WTC11 (cell line): ENCODE measurements around the gene CYB561D1. TPM values are rescaled to one million over a fixed set of nuclear protein-coding genes. Genes with fewer than 3 reads are reported as not detected.
A peak's percentile ranks its signal among the peaks of the same experiment; 100 is the strongest.

Source experiments
- ATAC-seq: fragments of 200-7000 bp; cut with Tn5 transposase; 2 replicates; pipeline ENCODE4 v1.10.0; 2021; ENCODE audit warnings: mild to moderate bottlenecking, moderate library complexity
- CTCF ChIA-PET: fragments of 300-600 bp; sonication (Branson Sonifier 250); formaldehyde crosslinking; loops from one replicate; lab custom pipeline; 2021; ENCODE audit warnings: antibody characterized with exemption; lab: Charles Lee
- POLR2A ChIA-PET: fragments of 350-600 bp; sonication (Branson Sonifier 250); formaldehyde crosslinking; loops from one replicate; lab custom pipeline; 2021; ENCODE audit warnings: antibody characterized with exemption; lab: Charles Lee
- DNase-seq: peaks from one replicate; pipeline ENCODE4 v3.0.0; 2021; ENCODE audit warnings: low spot score
- H3K27ac Mint-ChIP-seq: 2 replicates; pipeline ENCODE4 v1.8.0; 2021; ENCODE audit warnings: mixed read lengths
- H3K27me3 Mint-ChIP-seq: 2 replicates; pipeline ENCODE4 v1.8.0; 2021; ENCODE audit warnings: low read depth, mild to moderate bottlenecking, moderate library complexity, mixed read lengths
- H3K36me3 Mint-ChIP-seq: 2 replicates; pipeline ENCODE4 v1.8.0; 2021; ENCODE audit warnings: mixed read lengths
- H3K4me1 Mint-ChIP-seq: 2 replicates; pipeline ENCODE4 v1.8.0; 2022; ENCODE audit warnings: mixed read lengths
- H3K4me3 Mint-ChIP-seq: 2 replicates; pipeline ENCODE4 v1.8.0; 2021; ENCODE audit warnings: mild to moderate bottlenecking, moderate library complexity, mixed read lengths
- H3K9me3 Mint-ChIP-seq: 2 replicates; pipeline ENCODE4 v1.8.0; 2021; ENCODE audit warnings: mixed read lengths
- CREM ChIP-seq: sonication (generic); formaldehyde crosslinking; IDR thresholded peaks from 2 replicates; pipeline ENCODE4 v1.8.1; 2022; ENCODE audit warnings: mild to moderate bottlenecking, missing genetic modification reagents, moderate library complexity
- CTCF ChIP-seq: fragments of 200-600 bp; IDR thresholded peaks from 2 replicates; pipeline ENCODE4 v1.8.0; 2022; ENCODE audit warnings: antibody characterized with exemption
- EMX1 ChIP-seq: fragments of 250-450 bp; sonication (Bioruptor Pico); IDR thresholded peaks from 2 replicates; pipeline ENCODE4 v1.8.0; 2021; ENCODE audit warnings: mild to moderate bottlenecking
- GABPB1 ChIP-seq: sonication (generic); formaldehyde crosslinking; IDR thresholded peaks from 2 replicates; pipeline ENCODE4 v1.8.1; 2023; ENCODE audit warnings: mild to moderate bottlenecking, missing genetic modification reagents
- JAZF1 ChIP-seq: fragments of 250-450 bp; sonication (Bioruptor Pico); IDR thresholded peaks from 2 replicates; pipeline ENCODE4 v1.9.0; 2021; ENCODE audit warnings: moderate library complexity, mild to moderate bottlenecking, inconsistent platforms
- JUN ChIP-seq: sonication (generic); formaldehyde crosslinking; IDR thresholded peaks from 2 replicates; pipeline ENCODE4 v1.8.0; 2023; ENCODE audit warnings: mild to moderate bottlenecking, missing genetic modification reagents
- KAT7 ChIP-seq: sonication (generic); formaldehyde crosslinking; IDR thresholded peaks from 2 replicates; pipeline ENCODE4 v1.8.1; 2023; ENCODE audit warnings: missing genetic modification reagents, mild to moderate bottlenecking, borderline replicate concordance
- MYBL2 ChIP-seq: sonication (generic); formaldehyde crosslinking; IDR thresholded peaks from 2 replicates; pipeline ENCODE4 v1.8.1; 2023; ENCODE audit warnings: mild to moderate bottlenecking, moderate library complexity, missing genetic modification reagents
- NFYB ChIP-seq: sonication (generic); formaldehyde crosslinking; conservative IDR thresholded peaks from 2 replicates; pipeline ENCODE4 v1.8.0; 2022; ENCODE audit warnings: low read depth, missing genetic modification reagents
- NR2C2 ChIP-seq: sonication (generic); formaldehyde crosslinking; IDR thresholded peaks from 2 replicates; pipeline ENCODE4 v1.8.0; 2022; ENCODE audit warnings: mild to moderate bottlenecking, missing genetic modification reagents
- RORB ChIP-seq: fragments of 250-450 bp; sonication (Bioruptor Pico); IDR thresholded peaks from 2 replicates; pipeline ENCODE4 v1.9.0; 2021; ENCODE audit warnings: mild to moderate bottlenecking
- SMAD4 ChIP-seq: sonication (generic); formaldehyde crosslinking; IDR thresholded peaks from 2 replicates; pipeline ENCODE4 v1.8.0; 2022; ENCODE audit warnings: mild to moderate bottlenecking, missing genetic modification reagents
- STAT6 ChIP-seq: sonication (generic); formaldehyde crosslinking; conservative IDR thresholded peaks from 2 replicates; pipeline ENCODE4 v1.8.1; 2023; ENCODE audit warnings: mild to moderate bottlenecking, low read depth, missing genetic modification reagents, moderate library complexity
- USF2 ChIP-seq: sonication (generic); formaldehyde crosslinking; IDR thresholded peaks from 2 replicates; pipeline ENCODE4 v1.8.1; 2023; ENCODE audit warnings: mild to moderate bottlenecking, missing genetic modification reagents, moderate library complexity
- ZBTB43 ChIP-seq: sonication (generic); formaldehyde crosslinking; IDR thresholded peaks from 2 replicates; pipeline ENCODE4 v1.8.1; 2023; ENCODE audit warnings: mild to moderate bottlenecking, missing genetic modification reagents
- ZNF121 ChIP-seq: sonication (generic); formaldehyde crosslinking; IDR thresholded peaks from 2 replicates; pipeline ENCODE4 v1.8.0; 2023; ENCODE audit warnings: missing genetic modification reagents
- ZNF423 ChIP-seq: fragments of 250-450 bp; sonication (Bioruptor Pico); IDR thresholded peaks from 2 replicates; pipeline ENCODE4 v2.1.2; 2022; ENCODE audit warnings: mild to moderate bottlenecking, moderate library complexity
- total RNA-seq: library from RNA; stranded (reverse); gene quantifications from 3 replicates; pipeline ENCODE4 v1.2.3, GENCODE V29; 2021
- TF ChIP-seq, protein P1 (sequence below): sonication (generic); formaldehyde crosslinking; IDR thresholded peaks from 2 replicates; pipeline ENCODE4 v1.8.0; 2022; ENCODE audit warnings: mild to moderate bottlenecking, missing genetic modification reagents
- TF ChIP-seq, protein P2 (sequence below): sonication (generic); formaldehyde crosslinking; IDR thresholded peaks from 2 replicates; pipeline ENCODE4 v1.8.1; 2023; ENCODE audit warnings: mild to moderate bottlenecking, missing genetic modification reagents
- TF ChIP-seq, protein P3 (sequence below): sonication (generic); formaldehyde crosslinking; IDR thresholded peaks from 2 replicates; pipeline ENCODE4 v1.8.0; 2023; ENCODE audit warnings: missing genetic modification reagents, mild to moderate bottlenecking, borderline replicate concordance

The CYB561D1 gene
- total RNA-seq, 1 experiment from 2014 or later: 6.7 TPM

DNA sequence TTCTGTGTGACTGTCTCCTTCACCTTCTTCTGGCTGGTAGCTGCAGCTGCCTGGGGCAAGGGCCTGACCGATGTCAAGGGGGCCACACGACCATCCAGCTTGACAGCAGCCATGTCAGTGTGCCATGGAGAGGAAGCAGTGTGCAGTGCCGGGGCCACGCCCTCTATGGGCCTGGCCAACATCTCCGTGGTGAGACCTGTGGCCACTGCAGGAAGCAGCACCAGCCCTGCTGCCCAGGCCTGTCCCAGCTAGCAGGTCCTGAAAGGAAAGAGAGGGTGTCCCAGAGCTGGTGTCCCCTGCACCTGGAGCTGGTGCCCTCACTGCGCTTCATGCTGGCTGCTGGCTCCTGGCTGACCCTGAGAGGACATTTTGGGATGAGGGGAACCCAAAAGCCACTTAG is 16.1 kb upstream of the CYB561D1 start:
- DNase-seq (no peak), ATAC-seq (peak; percentile 24; the same call in 1 of the 2 replicates)
- H3K9me3 Mint-ChIP-seq: no peaks in the 10 kb centered on the region
- H3K27ac Mint-ChIP-seq: no peak overlapping the region
- ChIA-PET CTCF (interaction anchor here (1.1 to 2.8 kb wide), 3 partner anchors 13 to 214 kb away, joined by 3 to 17 read pairs (median 11); no protein-coding TSS in a partner anchor), POLR2A (no interaction called here)
- H3K4me3 Mint-ChIP-seq: no peak overlapping the region
- H3K27me3 Mint-ChIP-seq: peaks cover 10% of the 10 kb centered on the region
- no peak for TF ChIP-seq EMX1 (CRISPR knock-in tag)
- TF ChIP-seq CREM: no peak
- no peak for TF ChIP-seq RORB (CRISPR knock-in tag)
- no peak for TF ChIP-seq CTCF
- no peak for TF ChIP-seq ZNF423
- no peak for TF ChIP-seq JAZF1 (CRISPR knock-in tag)
- TF ChIP-seq GABPB1: no peak
- no peak for TF ChIP-seq KAT7
- no peak for TF ChIP-seq STAT6
- TF ChIP-seq USF2 (CRISPR knock-in tag): no peak
- no peak for TF ChIP-seq NFYB (CRISPR knock-in tag)
- TF ChIP-seq, protein P1, sequence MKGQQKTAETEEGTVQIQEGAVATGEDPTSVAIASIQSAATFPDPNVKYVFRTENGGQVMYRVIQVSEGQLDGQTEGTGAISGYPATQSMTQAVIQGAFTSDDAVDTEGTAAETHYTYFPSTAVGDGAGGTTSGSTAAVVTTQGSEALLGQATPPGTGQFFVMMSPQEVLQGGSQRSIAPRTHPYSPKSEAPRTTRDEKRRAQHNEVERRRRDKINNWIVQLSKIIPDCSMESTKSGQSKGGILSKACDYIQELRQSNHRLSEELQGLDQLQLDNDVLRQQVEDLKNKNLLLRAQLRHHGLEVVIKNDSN (CRISPR knock-in tag): no peak
- no peaks in the 10 kb centered on the region for H3K36me3 Mint-ChIP-seq
- H3K4me1 Mint-ChIP-seq: peaks cover 7% of the 10 kb centered on the region; the same call in 1 of the 2 replicates

DNA sequence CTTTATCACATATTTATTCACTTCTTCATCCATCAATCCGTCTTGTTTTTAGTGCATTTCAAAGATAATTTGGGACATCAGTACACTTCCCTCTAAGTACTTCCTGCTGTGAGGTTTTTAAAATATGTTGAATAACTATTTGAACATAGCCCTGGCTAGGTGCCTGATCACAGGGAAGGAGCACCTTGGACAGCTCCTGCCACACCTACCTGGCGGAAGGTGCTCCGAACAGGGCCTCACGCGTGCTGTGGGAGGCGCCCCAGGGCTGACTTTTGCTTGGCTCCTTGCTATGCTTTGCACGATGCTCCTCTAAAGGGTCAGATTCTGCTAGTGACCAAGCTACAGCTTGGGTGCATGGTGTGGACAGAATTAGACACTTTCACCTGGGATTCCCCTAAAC is 15.1 kb upstream of the CYB561D1 start:
- peaks cover 6% of the 10 kb centered on the region for H3K27me3 Mint-ChIP-seq
- POLR2A ChIA-PET: no interaction called here
- peak; percentile 67 for DNase-seq
- no peak overlapping the region for H3K4me3 Mint-ChIP-seq
- H3K4me1 Mint-ChIP-seq: peaks cover 11% of the 10 kb centered on the region; the same call in 1 of the 2 replicates
- no peaks in the 10 kb centered on the region for H3K36me3 Mint-ChIP-seq
- CTCF ChIA-PET: interaction anchor here (0.6 to 2.8 kb wide), 6 partner anchors 9 to 215 kb away, joined by 3 to 17 read pairs (median 4); no protein-coding TSS in a partner anchor
- H3K27ac Mint-ChIP-seq: no peak overlapping the region
- peak; percentile 42 for ATAC-seq
- H3K9me3 Mint-ChIP-seq: no peaks in the 10 kb centered on the region
- TF ChIP-seq SMAD4 (CRISPR knock-in tag) (no peak), ZBTB43 (CRISPR knock-in tag) (no peak), USF2 (CRISPR knock-in tag) (no peak), JUN (CRISPR knock-in tag) (peak; percentile 81; the same call in 1 of the 2 replicates), NR2C2 (no peak), ZNF121 (CRISPR knock-in tag) (no peak), MYBL2 (CRISPR knock-in tag) (no peak)
- TF ChIP-seq, protein P2, sequence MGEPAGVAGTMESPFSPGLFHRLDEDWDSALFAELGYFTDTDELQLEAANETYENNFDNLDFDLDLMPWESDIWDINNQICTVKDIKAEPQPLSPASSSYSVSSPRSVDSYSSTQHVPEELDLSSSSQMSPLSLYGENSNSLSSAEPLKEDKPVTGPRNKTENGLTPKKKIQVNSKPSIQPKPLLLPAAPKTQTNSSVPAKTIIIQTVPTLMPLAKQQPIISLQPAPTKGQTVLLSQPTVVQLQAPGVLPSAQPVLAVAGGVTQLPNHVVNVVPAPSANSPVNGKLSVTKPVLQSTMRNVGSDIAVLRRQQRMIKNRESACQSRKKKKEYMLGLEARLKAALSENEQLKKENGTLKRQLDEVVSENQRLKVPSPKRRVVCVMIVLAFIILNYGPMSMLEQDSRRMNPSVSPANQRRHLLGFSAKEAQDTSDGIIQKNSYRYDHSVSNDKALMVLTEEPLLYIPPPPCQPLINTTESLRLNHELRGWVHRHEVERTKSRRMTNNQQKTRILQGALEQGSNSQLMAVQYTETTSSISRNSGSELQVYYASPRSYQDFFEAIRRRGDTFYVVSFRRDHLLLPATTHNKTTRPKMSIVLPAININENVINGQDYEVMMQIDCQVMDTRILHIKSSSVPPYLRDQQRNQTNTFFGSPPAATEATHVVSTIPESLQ: no peak
- TF ChIP-seq, protein P3, sequence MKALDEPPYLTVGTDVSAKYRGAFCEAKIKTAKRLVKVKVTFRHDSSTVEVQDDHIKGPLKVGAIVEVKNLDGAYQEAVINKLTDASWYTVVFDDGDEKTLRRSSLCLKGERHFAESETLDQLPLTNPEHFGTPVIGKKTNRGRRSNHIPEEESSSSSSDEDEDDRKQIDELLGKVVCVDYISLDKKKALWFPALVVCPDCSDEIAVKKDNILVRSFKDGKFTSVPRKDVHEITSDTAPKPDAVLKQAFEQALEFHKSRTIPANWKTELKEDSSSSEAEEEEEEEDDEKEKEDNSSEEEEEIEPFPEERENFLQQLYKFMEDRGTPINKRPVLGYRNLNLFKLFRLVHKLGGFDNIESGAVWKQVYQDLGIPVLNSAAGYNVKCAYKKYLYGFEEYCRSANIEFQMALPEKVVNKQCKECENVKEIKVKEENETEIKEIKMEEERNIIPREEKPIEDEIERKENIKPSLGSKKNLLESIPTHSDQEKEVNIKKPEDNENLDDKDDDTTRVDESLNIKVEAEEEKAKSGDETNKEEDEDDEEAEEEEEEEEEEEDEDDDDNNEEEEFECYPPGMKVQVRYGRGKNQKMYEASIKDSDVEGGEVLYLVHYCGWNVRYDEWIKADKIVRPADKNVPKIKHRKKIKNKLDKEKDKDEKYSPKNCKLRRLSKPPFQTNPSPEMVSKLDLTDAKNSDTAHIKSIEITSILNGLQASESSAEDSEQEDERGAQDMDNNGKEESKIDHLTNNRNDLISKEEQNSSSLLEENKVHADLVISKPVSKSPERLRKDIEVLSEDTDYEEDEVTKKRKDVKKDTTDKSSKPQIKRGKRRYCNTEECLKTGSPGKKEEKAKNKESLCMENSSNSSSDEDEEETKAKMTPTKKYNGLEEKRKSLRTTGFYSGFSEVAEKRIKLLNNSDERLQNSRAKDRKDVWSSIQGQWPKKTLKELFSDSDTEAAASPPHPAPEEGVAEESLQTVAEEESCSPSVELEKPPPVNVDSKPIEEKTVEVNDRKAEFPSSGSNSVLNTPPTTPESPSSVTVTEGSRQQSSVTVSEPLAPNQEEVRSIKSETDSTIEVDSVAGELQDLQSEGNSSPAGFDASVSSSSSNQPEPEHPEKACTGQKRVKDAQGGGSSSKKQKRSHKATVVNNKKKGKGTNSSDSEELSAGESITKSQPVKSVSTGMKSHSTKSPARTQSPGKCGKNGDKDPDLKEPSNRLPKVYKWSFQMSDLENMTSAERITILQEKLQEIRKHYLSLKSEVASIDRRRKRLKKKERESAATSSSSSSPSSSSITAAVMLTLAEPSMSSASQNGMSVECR (CRISPR knock-in tag): peak; percentile 69; the same call in 1 of the 2 replicates
